Measurements from ENCODE around the gene SEMA3G. TPM values are rescaled to one million over a fixed set of nuclear protein-coding genes. Genes with fewer than 3 reads are reported as not detected.
A peak's percentile ranks its signal among the peaks of the same experiment; 100 is the strongest.

Gene SEMA3G
- 1.4 TPM for total RNA-seq (ENCODE audit: insufficient read depth, low replicate concordance)

DNA sequence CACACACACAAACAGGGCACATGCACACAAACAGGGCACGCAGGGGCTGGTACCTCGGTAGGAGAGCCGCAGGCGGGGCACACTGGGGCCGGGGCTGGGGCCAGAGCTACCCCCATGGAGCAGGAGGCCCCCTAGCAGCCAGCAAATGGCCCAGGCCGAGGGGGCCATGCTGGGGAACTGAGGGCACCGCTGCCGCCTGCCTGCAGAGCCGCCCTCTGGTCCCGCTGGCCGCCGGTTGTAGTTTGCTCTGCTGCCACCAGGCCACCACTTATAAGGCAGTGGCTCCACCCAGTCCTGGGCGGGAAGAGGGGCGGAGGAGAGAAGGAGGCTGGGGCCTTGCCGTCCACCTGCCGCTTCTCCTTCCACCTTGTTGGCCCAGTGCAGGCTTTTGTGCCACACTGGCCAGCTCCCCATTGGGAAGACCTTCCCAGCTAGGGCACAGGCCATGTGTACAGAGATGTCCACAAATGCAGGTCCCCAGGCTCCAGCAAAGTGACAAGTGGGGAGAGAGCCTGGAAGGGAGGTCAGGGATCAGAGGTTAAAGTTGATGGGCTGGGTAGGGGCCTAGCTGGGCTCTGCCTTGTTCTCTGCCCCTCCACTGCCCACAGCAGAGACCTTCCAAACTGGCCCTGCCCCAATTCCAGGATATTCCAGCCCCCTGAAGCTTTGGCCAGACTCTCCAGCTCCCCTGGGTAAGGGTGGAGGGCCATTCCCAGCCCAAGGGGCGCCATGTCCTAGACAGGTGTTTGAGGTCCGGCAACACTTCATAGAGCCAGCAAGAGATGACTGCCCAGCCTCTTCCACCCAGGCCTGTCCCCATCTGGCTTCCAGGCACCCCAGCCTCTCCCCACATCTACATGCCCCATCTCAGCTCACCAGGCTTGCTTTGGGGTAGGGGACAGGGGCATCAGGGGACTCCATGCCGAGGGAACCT is at the start of gene SEMA3G:
Gene SEMA3G (minus strand): TSS at position 244 of the 934 bp plus-strand sequence. CDS start 76 bp downstream, at position 168.
- DNase-seq (ENCODE audit: low spot score): peak; percentile 58

DNA sequence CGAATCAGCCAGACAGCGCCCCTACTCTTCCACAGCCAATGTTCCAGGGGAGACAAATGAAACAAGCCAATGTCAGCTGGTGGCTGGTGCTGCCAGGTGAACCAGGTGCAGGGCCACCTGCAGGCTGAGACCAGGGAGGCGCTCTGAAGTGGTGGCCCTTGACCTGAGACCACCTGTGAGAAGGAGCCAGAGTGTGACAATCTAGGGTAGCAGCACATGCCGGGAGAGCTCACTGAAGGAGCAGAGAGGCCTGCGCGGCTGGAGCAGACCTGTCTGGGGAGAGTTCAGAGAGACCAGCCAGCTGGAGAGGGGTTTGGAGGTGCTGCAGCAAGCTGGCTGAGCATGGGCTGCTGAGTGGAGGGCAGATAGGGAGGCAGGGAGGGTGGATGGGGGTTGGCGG is 49.5 kb upstream of the SEMA3G start:
- DNase-seq (ENCODE audit: low spot score): no peak

DNA sequence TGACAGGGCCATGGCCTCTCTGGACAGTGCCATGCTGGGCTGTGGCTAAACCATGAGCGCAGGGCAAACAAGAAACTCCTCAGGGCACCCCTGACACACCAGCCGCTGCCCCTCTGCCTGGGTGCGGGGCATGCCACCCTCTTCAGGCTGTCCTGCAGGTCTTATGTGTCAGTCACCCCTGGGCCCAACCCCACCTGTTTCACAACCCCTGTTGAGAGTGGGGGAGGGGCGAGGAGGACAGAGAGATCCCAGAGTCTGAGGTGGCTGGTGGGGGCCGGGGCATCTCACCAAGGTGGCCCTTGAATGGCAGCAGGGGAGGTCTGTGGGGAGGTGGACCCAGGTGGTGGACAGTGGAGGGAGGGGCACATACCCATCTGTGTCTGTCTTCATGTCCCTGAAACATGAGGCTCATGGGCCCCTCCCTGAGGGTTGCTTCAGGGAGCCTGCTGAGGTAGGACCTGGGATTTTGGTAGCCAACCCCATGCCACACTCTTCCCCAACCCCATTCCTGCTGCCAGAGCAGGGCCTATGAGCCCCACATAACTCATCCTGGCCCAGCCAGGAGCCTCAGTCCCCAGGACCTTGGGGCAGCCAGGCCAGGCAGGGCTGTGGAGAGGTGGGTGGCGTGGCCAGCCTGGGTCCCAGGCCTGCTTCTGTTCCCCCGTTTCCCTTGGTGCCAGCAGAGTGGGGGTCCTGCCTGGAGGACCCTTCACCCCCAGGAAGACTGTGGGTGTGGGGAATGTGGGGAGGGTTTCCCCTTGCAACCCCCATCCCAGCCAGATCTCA is 48.5 kb upstream of the SEMA3G start:
- no peak for DNase-seq (ENCODE audit: low spot score)

DNA sequence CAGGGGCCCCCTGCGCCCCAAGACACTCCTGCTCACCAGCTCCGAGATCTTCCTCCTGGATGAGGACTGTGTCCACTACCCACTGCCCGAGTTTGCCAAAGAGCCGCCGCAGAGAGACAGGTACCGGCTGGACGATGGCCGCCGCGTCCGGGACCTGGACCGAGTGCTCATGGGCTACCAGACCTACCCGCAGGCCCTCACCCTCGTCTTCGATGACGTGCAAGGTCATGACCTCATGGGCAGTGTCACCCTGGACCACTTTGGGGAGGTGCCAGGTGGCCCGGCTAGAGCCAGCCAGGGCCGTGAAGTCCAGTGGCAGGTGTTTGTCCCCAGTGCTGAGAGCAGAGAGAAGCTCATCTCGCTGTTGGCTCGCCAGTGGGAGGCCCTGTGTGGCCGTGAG is 47.2 kb upstream of the SEMA3G start:
- DNase-seq (ENCODE audit: low spot score): no peak

DNA sequence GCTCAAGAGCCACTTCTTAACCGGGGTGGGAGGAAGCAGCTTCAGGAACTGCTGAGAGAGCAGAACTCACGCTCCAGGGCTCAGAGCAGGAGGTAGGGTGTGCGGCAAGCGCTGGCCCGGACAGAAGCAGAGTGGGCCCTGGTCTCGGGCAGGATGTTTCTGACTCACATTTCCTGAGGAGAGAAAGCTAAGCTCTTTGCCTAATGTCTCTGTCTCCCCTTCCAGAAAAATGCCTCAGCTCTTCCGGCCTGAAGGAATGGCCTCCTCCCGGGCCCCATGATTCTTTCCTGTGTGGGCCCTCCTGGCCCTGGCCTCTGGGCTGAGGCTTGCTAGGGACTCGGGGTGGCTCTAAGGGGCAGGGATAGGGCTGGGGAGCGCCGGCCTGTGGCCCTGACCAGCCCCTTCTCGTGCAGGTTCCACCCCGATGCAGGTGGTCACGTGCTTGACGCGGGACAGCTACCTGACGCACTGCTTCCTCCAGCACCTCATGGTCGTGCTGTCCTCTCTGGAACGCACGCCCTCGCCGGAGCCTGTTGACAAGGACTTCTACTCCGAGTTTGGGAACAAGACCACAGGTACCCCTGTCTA is 46.1 kb upstream of the SEMA3G start:
- peak; percentile 33 for DNase-seq (ENCODE audit: low spot score)

DNA sequence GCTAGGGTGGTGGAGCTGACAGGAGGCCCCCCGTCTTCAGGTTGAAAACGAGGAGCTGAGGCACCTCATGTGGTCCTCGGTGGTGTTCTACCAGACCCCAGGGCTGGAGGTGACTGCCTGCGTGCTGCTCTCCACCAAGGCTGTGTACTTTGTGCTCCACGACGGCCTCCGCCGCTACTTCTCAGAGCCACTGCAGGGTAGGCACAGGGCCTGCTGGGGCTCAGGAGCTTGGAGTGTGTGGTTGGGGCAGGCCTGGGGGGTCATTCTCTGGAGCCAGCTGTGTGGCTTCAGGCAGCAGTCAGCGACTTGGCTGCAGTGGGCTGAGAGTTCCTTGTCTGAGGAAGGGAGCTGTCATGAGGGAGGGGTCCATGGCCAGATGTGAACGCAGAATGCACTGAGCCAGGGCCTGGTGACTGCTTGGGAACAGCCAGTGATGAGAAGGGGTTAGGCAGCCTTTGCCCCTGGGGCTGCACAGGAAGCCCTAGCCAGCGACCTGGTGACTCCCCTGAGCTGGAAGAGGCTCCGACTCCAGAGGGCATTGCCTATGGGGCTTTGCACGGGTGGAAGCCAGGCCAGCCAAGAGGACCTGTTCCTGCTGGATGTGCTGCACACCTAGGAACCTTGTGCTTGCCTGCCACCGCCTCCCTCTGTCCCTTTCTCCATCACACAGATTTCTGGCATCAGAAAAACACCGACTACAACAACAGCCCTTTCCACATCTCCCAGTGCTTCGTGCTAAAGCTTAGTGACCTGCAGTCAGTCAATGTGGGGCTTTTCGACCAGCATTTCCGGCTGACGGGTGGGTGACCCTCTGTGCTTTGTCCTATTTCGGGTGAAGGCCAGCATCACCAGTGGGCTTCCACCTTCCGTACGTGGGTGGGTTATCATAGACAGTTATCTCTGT is 45.4 kb upstream of the SEMA3G start:
- DNase-seq (ENCODE audit: low spot score): no peak

DNA sequence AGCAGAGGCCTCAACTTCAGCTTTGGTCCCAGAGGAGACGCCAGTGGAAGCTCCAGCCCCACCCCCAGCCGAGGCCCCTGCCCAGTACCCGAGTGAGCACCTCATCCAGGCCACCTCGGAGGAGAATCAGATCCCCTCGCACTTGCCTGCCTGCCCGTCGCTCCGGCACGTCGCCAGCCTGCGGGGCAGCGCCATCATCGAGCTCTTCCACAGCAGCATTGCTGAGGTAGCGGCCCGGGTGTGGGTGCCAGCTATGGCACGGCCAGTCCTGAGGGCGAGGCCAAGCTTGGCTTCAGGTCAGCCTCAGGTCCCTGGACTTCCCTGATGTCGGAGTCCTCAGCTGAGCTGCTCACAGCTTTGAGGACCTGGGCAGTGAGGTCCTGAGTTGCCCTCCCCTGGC is 44.5 kb upstream of the SEMA3G start:
- DNase-seq (ENCODE audit: low spot score): no peak

GRCh38 chr3:52488746-52489145 is 43.8 kb upstream of the SEMA3G start:
- no peak for DNase-seq (ENCODE audit: low spot score)

- DNase-seq (ENCODE audit: low spot score): no peak
Observed at GRCh38 chr3:52487788-52488691, 43.1 kb upstream of the SEMA3G start.

DNA sequence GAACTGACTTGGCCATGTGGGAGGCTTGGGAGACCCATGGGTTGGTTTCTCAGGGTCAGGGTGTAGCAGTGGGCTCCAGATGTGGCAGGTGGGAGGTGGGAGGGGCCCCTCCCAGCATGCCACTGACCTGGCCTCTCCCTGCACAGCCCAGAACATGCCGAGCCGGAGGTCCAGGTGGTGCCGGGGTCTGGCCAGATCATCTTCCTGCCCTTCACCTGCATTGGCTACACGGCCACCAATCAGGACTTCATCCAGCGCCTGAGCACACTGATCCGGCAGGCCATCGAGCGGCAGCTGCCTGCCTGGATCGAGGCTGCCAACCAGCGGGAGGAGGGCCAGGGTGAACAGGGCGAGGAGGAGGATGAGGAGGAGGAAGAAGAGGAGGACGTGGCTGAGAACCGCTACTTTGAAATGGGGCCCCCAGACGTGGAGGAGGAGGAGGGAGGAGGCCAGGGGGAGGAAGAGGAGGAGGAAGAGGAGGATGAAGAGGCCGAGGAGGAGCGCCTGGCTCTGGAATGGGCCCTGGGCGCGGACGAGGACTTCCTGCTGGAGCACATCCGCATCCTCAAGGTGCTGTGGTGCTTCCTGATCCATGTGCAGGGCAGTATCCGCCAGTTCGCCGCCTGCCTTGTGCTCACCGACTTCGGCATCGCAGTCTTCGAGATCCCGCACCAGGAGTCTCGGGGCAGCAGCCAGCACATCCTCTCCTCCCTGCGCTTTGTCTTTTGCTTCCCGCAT is 42.3 kb upstream of the SEMA3G start:
- DNase-seq (ENCODE audit: low spot score): no peak

GRCh38 chr3:52484680-52485461 is 40.0 kb upstream of the SEMA3G start:
- DNase-seq (ENCODE audit: low spot score): no peak

- DNase-seq (ENCODE audit: low spot score): peak; percentile 80
Observed at GRCh38 chr3:52483577-52484381, 38.9 kb upstream of the SEMA3G start.

- DNase-seq (ENCODE audit: low spot score): no peak
Observed at GRCh38 chr3:52483081-52483480, 38.2 kb upstream of the SEMA3G start.

DNA sequence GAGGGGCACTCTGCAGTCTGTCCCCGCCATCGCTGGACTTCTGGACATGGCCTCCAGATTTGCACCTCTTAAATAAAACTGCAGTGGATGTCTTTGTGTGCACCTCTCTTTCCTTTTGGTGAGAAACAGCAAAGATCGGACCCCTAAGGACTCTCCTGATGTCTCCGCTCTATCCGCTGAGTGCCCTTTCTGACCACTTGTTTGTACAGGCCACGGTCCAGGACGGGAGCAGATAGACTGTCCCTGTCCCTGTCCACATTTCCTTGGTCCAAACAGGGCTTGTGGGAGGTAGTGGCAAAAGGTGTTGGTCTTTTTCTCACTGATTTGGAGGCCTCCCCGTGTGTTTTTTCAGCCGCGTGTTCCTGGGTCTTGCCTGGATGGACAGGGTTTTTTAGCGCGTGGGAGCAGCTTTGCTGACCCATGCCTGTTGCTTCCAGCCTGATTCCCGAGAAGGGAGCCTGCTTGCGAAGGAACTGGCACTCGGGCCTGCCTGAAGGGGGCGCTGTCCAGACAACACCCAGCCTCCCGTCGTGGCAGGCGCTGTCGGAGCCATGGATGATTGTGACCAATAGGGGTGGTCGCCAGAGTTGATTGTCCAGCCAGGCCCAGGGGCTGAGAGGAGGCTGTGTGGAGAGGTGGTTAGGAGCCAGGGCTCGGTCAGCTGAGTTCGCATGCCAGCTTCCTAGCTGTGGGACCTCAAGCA is 37.1 kb upstream of the SEMA3G start:
- DNase-seq (ENCODE audit: low spot score): no peak

DNA sequence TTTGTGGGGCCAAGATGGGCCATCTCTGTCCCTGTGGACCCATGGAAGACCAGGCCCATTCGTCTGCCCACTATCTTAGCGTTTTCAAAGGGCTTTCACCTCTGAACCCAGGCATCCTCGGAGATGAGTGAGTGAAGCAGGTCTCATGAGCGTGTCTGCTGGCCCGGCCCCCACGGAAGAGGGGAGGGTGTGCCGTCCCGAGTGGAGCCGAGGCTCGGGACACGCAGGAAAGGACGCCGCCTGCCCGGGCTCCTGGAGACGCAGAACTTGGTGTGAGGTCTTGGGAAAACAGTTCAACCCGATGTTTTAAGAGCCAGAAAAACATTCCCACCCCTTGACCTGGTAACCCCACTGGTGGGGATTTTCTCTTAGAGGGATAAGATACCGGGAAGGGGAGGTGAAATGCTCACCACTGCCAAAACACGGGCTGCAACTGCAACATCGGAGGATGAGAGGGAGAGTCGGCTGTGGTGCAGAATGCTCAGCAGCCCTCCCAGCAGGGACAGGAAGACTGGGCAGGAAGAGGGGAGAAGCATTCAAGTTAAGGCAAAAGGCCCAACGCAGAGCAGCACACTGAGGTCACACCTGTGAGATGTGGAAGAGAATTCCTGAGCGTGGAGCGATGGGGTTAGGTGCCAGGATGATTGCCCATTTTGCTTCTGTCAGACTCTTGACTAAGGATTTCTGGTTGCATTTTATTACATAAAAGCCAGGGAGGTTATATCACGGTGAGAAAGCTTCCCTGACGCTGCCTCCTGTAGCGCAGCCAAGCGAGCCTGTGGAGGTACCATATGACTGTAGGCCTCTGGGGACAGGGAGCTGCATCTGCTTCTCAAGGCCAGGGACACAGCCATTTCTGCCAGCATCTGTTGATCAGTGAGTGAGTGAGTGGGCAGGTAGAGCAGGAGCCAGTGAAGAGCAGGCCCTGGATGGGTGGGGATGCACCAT is 36.1 kb upstream of the SEMA3G start:
- DNase-seq (ENCODE audit: low spot score): no peak

Measured in umbilical cord (tissue), 2 donors.